ENCODE results near the gene HDAC2. TPM values are rescaled to one million over a fixed set of nuclear protein-coding genes. Genes with fewer than 3 reads are reported as not detected.
A peak's percentile ranks its signal among the peaks of the same experiment; 100 is the strongest.

HDAC2 gene
- total RNA-seq, 1 experiment from 2014 or later, result 321 TPM

- TF ChIP-seq E2F5 (CRISPR knock-in tag; IDR thresholded peaks at IDR 0.05), result no peak
Measured at GRCh38 chr6:113969888-113970804, 802 bp downstream of the HDAC2 start (continued).

- Mint-ChIP-seq H3K9me3 (no peaks in the 10 kb centered on the region), H3K27me3 (ENCODE audit: low read depth) (peaks cover 7% of the 10 kb centered on the region; the same call in 1 of the 2 replicates), H3K4me1 (peaks cover 61% of the 10 kb centered on the region), H3K27ac (peak overlapping the region; percentile 31), H3K4me3 (peak overlapping the region; percentile 99), H3K36me3 (peaks cover 4% of the 10 kb centered on the region; the same call in 1 of the 2 replicates)
- DNase-seq (ENCODE audit: low spot score) (no peak), ATAC-seq (no peak)
- CTCF ChIA-PET, result interaction anchor here (0.6 to 1.6 kb wide), 3 partner anchors 12 to 782 kb away, joined by 3 to 7 read pairs (median 4); no protein-coding TSS in a partner anchor
- POLR2A ChIA-PET, result no interaction called here
- TF ChIP-seq HMGA2 (CRISPR knock-in tag; IDR thresholded peaks at IDR 0.05) (no peak), AR (CRISPR knock-in tag; IDR thresholded peaks at IDR 0.05) (no peak), NFATC4 (CRISPR knock-in tag; IDR thresholded peaks at IDR 0.05) (no peak), ZBTB21 (CRISPR knock-in tag; IDR thresholded peaks at IDR 0.05; ENCODE audit: borderline replicate concordance) (no peak), NR2C2 (CRISPR knock-in tag; IDR thresholded peaks at IDR 0.05) (no peak), NFE2L1 (CRISPR knock-in tag; IDR thresholded peaks at IDR 0.05) (no peak), MXD4 (CRISPR knock-in tag; IDR thresholded peaks at IDR 0.05; ENCODE audit: borderline replicate concordance) (no peak), FOXK1 (CRISPR knock-in tag; IDR thresholded peaks at IDR 0.05) (no peak), EMX1 (CRISPR knock-in tag; IDR thresholded peaks at IDR 0.05) (no peak), KAT7 (CRISPR knock-in tag; IDR thresholded peaks at IDR 0.05; ENCODE audit: borderline replicate concordance) (no peak), ZNF121 (CRISPR knock-in tag; IDR thresholded peaks at IDR 0.05) (no peak), ATF3 (CRISPR knock-in tag; conservative IDR thresholded peaks at IDR 0.05) (no peak), JUN (CRISPR knock-in tag; IDR thresholded peaks at IDR 0.05) (no peak), SMAD4 (CRISPR knock-in tag; IDR thresholded peaks at IDR 0.05) (no peak), ZNF396 (CRISPR knock-in tag; IDR thresholded peaks at IDR 0.05; ENCODE audit: borderline replicate concordance) (no peak)
Measured at GRCh38 chr6:113968472-113968871, 2.5 kb downstream of the HDAC2 start.

- no peak for ATAC-seq
- Mint-ChIP-seq H3K27me3 (ENCODE audit: low read depth) (peaks cover 7% of the 10 kb centered on the region; the same call in 1 of the 2 replicates), H3K36me3 (peaks cover 4% of the 10 kb centered on the region; the same call in 1 of the 2 replicates), H3K27ac (peak overlapping the region; percentile 75; the same call in 1 of the 2 replicates), H3K4me3 (peak overlapping the region; percentile 99), H3K4me1 (peaks cover 61% of the 10 kb centered on the region), H3K9me3 (no peaks in the 10 kb centered on the region)
- DNase-seq (ENCODE audit: low spot score), result no peak
- no peak for TF ChIP-seq GTF2I (CRISPR knock-in tag; conservative IDR thresholded peaks at IDR 0.05)
- TF ChIP-seq ETV6 (CRISPR knock-in tag; IDR thresholded peaks at IDR 0.05), result 0 out of 2 replicates have a peak, but pooled peaks have one; percentile 28
- TF ChIP-seq NR1H2 (CRISPR knock-in tag; IDR thresholded peaks at IDR 0.05), result no peak
- CTCF ChIA-PET, result interaction anchor here (0.6 to 1.6 kb wide), 3 partner anchors 13 to 782 kb away, joined by 3 to 7 read pairs (median 4); no protein-coding TSS in a partner anchor
- POLR2A ChIA-PET, result no interaction called here
Measured at GRCh38 chr6:113967777-113968176, 3.2 kb downstream of the HDAC2 start.

All from WTC11 (cell line).